HEK293T (cell line): Measurements from ENCODE around the gene JMJD6.

Source experiments
- BHLHE40 ChIP-seq: fragments of 450-650 bp; IDR thresholded peaks from 2 replicates; pipeline ENCODE4 v1.6.1; 2016; ENCODE audit warnings: mild to moderate bottlenecking, moderate library complexity, borderline replicate concordance
- FOXA1 ChIP-seq: fragments of 450-650 bp; IDR thresholded peaks from 2 replicates; pipeline ENCODE4 v1.6.1; 2016; ENCODE audit warnings: mild to moderate bottlenecking
- SP1 ChIP-seq: fragments of 450-650 bp; IDR thresholded peaks from 2 replicates; pipeline ENCODE4 v1.6.1; 2017
- SUZ12 ChIP-seq: fragments of 450-650 bp; IDR thresholded peaks from 2 replicates; pipeline ENCODE4 v1.6.1; 2016; ENCODE audit warnings: mild to moderate bottlenecking

DNA sequence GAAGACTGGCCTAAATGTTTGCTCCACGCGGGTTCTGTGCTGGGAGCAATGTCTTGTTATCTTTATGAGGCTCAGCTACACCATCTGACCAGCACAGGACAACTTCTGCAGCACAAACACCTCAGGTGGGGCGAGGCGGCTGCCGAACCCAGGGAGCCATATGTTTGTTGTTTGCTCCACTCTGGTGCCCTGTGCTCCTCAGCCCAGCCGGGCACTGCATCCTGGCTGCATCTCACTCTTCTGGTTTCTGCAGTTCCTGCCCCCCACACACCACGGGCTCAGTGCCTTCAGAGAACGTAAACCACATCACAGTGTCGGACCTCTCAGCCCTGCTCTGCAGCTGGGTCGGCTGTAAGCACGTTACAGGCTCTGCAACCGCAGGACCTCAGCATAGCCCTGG, 48.1 kb downstream of the JMJD6 start:
- TF ChIP-seq FOXA1 (no peak), BHLHE40 (no peak), SUZ12 (no peak), SP1 (no peak)
